WTC11 (cell line): ENCODE data around the gene NKD1. TPM values are rescaled to one million over a fixed set of nuclear protein-coding genes. Genes with fewer than 3 reads are reported as not detected.

ENCODE experiments used
- ATAC-seq: fragments of 200-7000 bp; cut with Tn5 transposase; 2 replicates; pipeline ENCODE4 v1.10.0; 2021; ENCODE audit warnings: mild to moderate bottlenecking, moderate library complexity
- CTCF ChIA-PET: fragments of 300-600 bp; sonication (Branson Sonifier 250); formaldehyde crosslinking; loops from one replicate; lab custom pipeline; 2021; ENCODE audit warnings: antibody characterized with exemption; lab: Charles Lee
- POLR2A ChIA-PET: fragments of 350-600 bp; sonication (Branson Sonifier 250); formaldehyde crosslinking; loops from one replicate; lab custom pipeline; 2021; ENCODE audit warnings: antibody characterized with exemption; lab: Charles Lee
- DNase-seq: peaks from one replicate; pipeline ENCODE4 v3.0.0; 2021; ENCODE audit warnings: low spot score
- H3K27ac Mint-ChIP-seq: 2 replicates; pipeline ENCODE4 v1.8.0; 2021; ENCODE audit warnings: mixed read lengths
- H3K27me3 Mint-ChIP-seq: 2 replicates; pipeline ENCODE4 v1.8.0; 2021; ENCODE audit warnings: low read depth, mild to moderate bottlenecking, moderate library complexity, mixed read lengths
- H3K36me3 Mint-ChIP-seq: 2 replicates; pipeline ENCODE4 v1.8.0; 2021; ENCODE audit warnings: mixed read lengths
- H3K4me1 Mint-ChIP-seq: 2 replicates; pipeline ENCODE4 v1.8.0; 2022; ENCODE audit warnings: mixed read lengths
- H3K4me3 Mint-ChIP-seq: 2 replicates; pipeline ENCODE4 v1.8.0; 2021; ENCODE audit warnings: mild to moderate bottlenecking, moderate library complexity, mixed read lengths
- H3K9me3 Mint-ChIP-seq: 2 replicates; pipeline ENCODE4 v1.8.0; 2021; ENCODE audit warnings: mixed read lengths
- ATF3 ChIP-seq: sonication (generic); formaldehyde crosslinking; conservative IDR thresholded peaks from 2 replicates; pipeline ENCODE4 v1.8.1; 2022; ENCODE audit warnings: mild to moderate bottlenecking, missing genetic modification reagents
- CTCF ChIP-seq: fragments of 200-600 bp; IDR thresholded peaks from 2 replicates; pipeline ENCODE4 v1.8.0; 2022; ENCODE audit warnings: antibody characterized with exemption
- ELF4 ChIP-seq: sonication (generic); formaldehyde crosslinking; IDR thresholded peaks from 2 replicates; pipeline ENCODE4 v1.8.1; 2022; ENCODE audit warnings: low read depth, mild to moderate bottlenecking, moderate library complexity, missing genetic modification reagents
- GRHL2 ChIP-seq: fragments of 250-450 bp; sonication (Bioruptor Pico); IDR thresholded peaks from 2 replicates; pipeline ENCODE4 v1.8.0; 2022; ENCODE audit warnings: mild to moderate bottlenecking, moderate library complexity; ENCODE audit not compliant: insufficient replicate concordance, severe bottlenecking
- HMGXB4 ChIP-seq: sonication (generic); formaldehyde crosslinking; IDR thresholded peaks from 2 replicates; pipeline ENCODE4 v1.8.1; 2023; ENCODE audit warnings: mild to moderate bottlenecking, moderate library complexity, missing genetic modification reagents
- NR3C1 ChIP-seq: sonication (generic); formaldehyde crosslinking; conservative IDR thresholded peaks from 2 replicates; pipeline ENCODE4 v1.8.1; 2023; ENCODE audit warnings: low read depth, mild to moderate bottlenecking, missing genetic modification reagents
- PRDM15 ChIP-seq: sonication (generic); formaldehyde crosslinking; IDR thresholded peaks from 2 replicates; pipeline ENCODE4 v1.8.0; 2022; ENCODE audit warnings: missing genetic modification reagents
- SMAD4 ChIP-seq: sonication (generic); formaldehyde crosslinking; IDR thresholded peaks from 2 replicates; pipeline ENCODE4 v1.8.0; 2022; ENCODE audit warnings: mild to moderate bottlenecking, missing genetic modification reagents
- SOX15 ChIP-seq: fragments of 250-450 bp; sonication (Bioruptor Pico); IDR thresholded peaks from 2 replicates; pipeline ENCODE4 v1.9.0; 2021; ENCODE audit warnings: mild to moderate bottlenecking
- TP53 ChIP-seq: sonication (generic); formaldehyde crosslinking; IDR thresholded peaks from 2 replicates; pipeline ENCODE4 v1.8.1; 2023; ENCODE audit warnings: mild to moderate bottlenecking, missing genetic modification reagents
- ZMAT4 ChIP-seq: fragments of 250-450 bp; sonication (Bioruptor Pico); IDR thresholded peaks from 2 replicates; pipeline ENCODE4 v1.9.0; 2021; ENCODE audit warnings: mild to moderate bottlenecking
- ZNF121 ChIP-seq: sonication (generic); formaldehyde crosslinking; IDR thresholded peaks from 2 replicates; pipeline ENCODE4 v1.8.0; 2023; ENCODE audit warnings: missing genetic modification reagents
- ZNF396 ChIP-seq: fragments of 250-450 bp; sonication (Bioruptor Pico); IDR thresholded peaks from 2 replicates; pipeline ENCODE4 v1.8.0; 2021; ENCODE audit warnings: mild to moderate bottlenecking, moderate library complexity, borderline replicate concordance
- ZNF532 ChIP-seq: fragments of 250-450 bp; sonication (Bioruptor Pico); IDR thresholded peaks from 2 replicates; pipeline ENCODE4 v1.9.0; 2021; ENCODE audit warnings: mild to moderate bottlenecking, borderline replicate concordance
- ZNF671 ChIP-seq: fragments of 250-450 bp; sonication (Bioruptor Pico); IDR thresholded peaks from 2 replicates; pipeline ENCODE4 v1.8.0; 2021; ENCODE audit warnings: mild to moderate bottlenecking
- total RNA-seq: library from RNA; stranded (reverse); gene quantifications from 3 replicates; pipeline ENCODE4 v1.2.3, GENCODE V29; 2021

Gene NKD1
- total RNA-seq, 1 experiment from 2014 or later = 6.0 TPM

- TF ChIP-seq HMGXB4 (CRISPR knock-in tag) (no peak), ZMAT4 (CRISPR knock-in tag) (no peak), ZNF532 (CRISPR knock-in tag) (no peak), TP53 (CRISPR knock-in tag) (no peak), SMAD4 (CRISPR knock-in tag) (no peak)
These were observed 128.6 kb downstream of the NKD1 start (continued) for GRCh38 chr16:50676684-50677225.

GRCh38 chr16:50677351-50677750 is 129.2 kb downstream of the NKD1 start:
- CTCF ChIA-PET = interaction anchor here (0.6 to 7.6 kb wide), 23 partner anchors 9 to 350 kb away, joined by 3 to 101 read pairs (median 4); partner anchors contain the start of gene CYLD
- ATAC-seq (peak; percentile 71), DNase-seq (peak; percentile 40)
- no peaks in the 10 kb centered on the region for H3K4me1 Mint-ChIP-seq
- POLR2A ChIA-PET = no interaction called here
- H3K9me3 Mint-ChIP-seq = peaks cover 12% of the 10 kb centered on the region
- peak; percentile 84 for TF ChIP-seq CTCF
- TF ChIP-seq ZNF121 (CRISPR knock-in tag) = 0 out of 2 replicates have a peak, but pooled peaks have one; percentile 15
- no peak for TF ChIP-seq ZNF396 (CRISPR knock-in tag)
- no peaks in the 10 kb centered on the region; the same call in 1 of the 2 replicates for H3K27me3 Mint-ChIP-seq
- H3K27ac Mint-ChIP-seq = no peak overlapping the region
- peaks cover 6% of the 10 kb centered on the region for H3K36me3 Mint-ChIP-seq
- no peak overlapping the region for H3K4me3 Mint-ChIP-seq

GRCh38 chr16:50678531-50678930 is 130.3 kb downstream of the NKD1 start:
- Mint-ChIP-seq H3K4me3 (no peak overlapping the region), H3K4me1 (no peaks in the 10 kb centered on the region), H3K27ac (no peak overlapping the region), H3K9me3 (0 out of 2 replicates have a peak, but pooled peaks cover 3% of the 10 kb centered on the region), H3K36me3 (peaks cover 2% of the 10 kb centered on the region; the same call in 1 of the 2 replicates), H3K27me3 (no peaks in the 10 kb centered on the region; the same call in 1 of the 2 replicates)
- POLR2A ChIA-PET = no interaction called here
- CTCF ChIA-PET = interaction anchor here (1.0 to 7.6 kb wide), 9 partner anchors 8 to 128 kb away, joined by 3 to 101 read pairs (median 5); partner anchors contain the start of gene CYLD
- TF ChIP-seq SOX15 (no peak), GRHL2 (CRISPR knock-in tag) (no peak), NR3C1 (no peak), ZNF671 (CRISPR knock-in tag) (no peak), PRDM15 (no peak), ELF4 (no peak), ATF3 (no peak)
- ATAC-seq (no peak), DNase-seq (no peak)
